ENCODE results near the gene PPP2R1B. TPM values are rescaled to one million over a fixed set of nuclear protein-coding genes. Genes with fewer than 3 reads are reported as not detected.

Gene PPP2R1B
- polyA plus RNA-seq, 3 donors: 18.0 to 30.6 (median 20.7) TPM

DNA sequence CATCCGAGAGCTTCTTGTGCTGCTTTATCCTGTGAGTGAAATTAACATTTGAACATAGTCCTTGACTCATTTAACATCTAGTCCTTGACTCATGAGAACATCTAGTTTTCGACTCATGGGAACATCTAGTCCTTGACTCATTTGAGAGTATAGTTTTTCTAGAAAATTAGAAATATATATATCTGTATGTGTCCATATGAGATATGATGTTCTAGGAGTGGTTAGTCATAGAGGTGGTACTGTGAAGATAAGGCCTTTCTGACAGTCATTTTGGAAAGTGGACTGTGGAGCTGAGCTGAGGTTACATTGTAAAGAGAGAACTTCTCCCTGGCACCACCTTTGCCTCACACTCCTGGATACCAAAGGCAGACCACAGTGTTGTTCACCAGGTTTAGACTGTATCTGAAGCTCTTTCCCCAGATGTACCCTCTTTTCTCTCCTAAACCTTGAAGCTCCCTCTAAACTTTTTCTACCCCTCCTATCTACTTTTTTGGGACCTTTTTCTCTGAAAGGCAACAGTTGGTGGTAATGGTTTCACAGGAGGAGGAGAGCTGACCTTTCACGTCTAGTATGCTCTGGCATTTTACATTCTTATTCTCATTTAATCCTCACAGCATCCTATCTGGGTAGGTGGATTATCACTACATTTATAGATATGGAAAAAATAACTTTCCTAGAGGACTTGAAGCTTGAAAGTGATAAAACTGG lies 67.2 kb downstream of the PPP2R1B start:
- no peak for DNase-seq

DNA sequence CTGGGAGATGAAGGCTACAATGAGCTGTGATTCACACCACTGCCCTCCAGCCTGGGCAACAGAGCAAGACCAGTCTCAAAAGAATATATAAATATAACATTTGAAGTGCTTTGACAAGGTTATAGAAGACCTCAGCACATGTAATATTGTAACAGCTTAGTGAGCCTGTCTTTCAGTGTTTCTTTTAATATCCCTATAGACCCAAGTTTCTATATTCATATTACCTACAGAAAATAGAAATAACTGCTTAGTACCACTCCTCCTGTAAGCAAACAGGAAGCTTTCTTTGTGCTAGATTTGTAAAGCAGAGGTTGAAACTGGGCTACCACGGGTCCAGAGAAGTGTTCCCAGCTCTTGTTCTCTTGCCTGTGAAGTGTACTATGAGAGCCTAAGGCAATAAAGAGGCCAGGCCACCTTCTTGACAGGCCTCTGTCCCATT lies 68.2 kb downstream of the PPP2R1B start:
- DNase-seq: no peak

DNA sequence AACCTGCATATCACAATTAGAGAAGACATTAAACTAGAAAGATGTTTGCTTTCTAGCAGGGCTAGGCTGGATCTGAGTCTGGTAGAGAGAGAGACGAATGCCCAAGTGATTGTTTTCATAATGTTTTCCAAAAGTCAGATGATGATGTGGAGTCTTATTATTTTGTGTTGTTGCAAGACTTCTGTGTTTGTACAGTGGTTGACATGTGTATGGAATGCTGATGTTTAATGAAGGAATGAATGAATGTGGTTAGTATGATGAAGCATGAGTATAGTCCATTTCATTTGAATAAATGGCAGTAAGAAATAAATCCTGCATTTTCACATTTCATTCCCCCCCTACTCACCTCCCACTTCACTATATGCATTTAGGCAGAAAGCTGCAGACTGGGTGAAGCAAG lies 69.6 kb downstream of the PPP2R1B start:
- DNase-seq: no peak

GRCh38 chr11:111694851-111695250 lies 71.3 kb downstream of the PPP2R1B start:
- peak; percentile 66 for DNase-seq

GRCh38 chr11:111693224-111693937 lies 72.8 kb downstream of the PPP2R1B start:
- no peak for DNase-seq

DNA sequence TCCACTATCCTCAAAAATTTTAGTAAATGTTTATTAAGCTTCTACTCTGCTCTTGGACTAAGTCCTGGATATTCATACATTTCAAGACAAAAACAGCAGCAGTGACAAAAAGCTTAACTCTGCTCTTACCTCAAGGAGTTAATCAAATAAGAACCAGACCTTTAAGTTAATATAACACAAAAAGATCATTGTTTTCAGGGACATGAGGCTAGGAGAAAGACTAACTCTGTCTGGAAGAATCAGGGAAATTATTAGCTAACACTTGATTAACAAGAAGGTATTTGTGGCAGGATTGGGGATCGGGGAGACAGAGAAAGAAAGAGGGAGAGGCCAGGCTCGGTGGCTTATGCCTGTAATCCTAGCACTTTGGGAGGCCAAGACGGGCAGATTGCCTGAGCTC lies 74.4 kb downstream of the PPP2R1B start:
- DNase-seq: no peak

- DNase-seq: no peak
Observed at GRCh38 chr11:111691176-111691575, 75.0 kb downstream of the PPP2R1B start.

DNA sequence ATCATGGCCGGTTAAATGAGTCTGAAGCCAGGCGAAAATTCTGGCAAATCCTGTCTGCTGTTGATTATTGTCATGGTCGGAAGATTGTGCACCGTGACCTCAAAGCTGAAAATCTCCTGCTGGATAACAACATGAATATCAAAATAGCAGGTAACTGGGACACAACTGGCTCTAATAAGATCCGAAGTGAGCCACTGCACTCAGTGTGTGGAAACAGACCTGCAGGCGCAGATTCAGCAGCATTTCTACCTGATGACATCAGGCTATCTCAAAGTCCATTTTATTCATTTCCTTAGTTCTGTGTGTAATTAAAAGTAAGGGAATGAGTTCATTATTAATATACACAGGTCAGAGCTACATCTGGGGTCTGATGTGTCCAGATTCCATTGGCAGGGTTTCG lies 78.2 kb downstream of the PPP2R1B start:
- DNase-seq: no peak

DNA sequence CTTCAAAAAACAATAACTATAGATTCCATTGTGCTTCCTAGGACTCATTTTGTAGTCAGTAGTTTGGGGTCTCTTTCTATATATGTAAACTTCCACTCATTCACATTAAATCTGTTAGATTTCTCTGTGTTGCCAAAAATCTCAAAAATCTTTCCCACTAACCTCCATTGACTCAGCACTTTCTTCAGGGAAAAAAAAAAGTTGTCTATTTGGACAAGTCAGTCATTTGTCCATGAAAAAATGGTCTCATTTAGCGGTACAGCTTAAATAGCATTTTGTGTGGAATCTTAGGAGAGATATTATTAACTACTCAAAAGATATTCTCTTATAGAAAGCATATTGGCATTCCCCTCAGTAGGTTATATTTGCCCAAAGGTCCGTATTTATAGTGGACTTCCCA lies 81.9 kb downstream of the PPP2R1B start:
- no peak for DNase-seq

GRCh38 chr11:111683806-111684205 lies 82.4 kb downstream of the PPP2R1B start:
- DNase-seq: no peak

DNA sequence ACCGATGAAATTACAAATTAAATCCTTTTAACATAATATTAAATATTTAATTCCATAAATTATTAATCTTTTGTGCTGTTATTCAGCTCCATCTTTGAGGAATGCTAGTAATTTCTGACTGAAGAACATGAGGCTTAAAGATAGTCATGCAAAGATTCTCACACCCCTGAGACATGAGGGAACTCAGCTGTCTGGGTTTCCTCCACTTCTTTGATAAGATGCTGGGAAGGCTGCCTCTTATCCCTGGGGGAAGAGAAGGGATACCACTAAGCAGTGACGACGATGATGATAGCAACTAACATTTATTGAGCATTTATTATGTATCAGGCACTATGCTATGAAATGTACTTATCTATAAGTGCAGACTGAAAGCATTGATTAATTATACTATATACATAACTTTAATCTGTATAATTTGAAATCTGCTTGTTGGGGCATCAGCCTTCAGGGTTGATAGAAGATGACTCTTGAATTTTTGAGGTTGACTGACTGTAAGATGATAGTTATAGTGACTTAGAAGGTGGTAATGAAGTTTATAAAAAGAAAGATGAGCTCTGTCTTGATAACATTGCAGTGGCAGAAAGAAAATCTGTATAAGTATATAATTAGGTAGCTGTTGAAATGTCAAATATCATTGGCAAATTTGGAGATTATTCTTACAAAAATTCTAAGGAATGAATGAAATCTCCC lies 85.6 kb downstream of the PPP2R1B start:
- DNase-seq: no peak

Other genes with a start within 250 kb of the PPP2R1B start
- gene LAYN, start 225.7 kb downstream of the PPP2R1B start, polyA plus RNA-seq (ENCODE audit: insufficient read length in 3 of 3): 1 to 10 TPM; 6.4 to 7.6 (median 7.1) TPM
- gene SIK2, start 163.9 kb downstream of the PPP2R1B start, polyA plus RNA-seq (ENCODE audit: insufficient read length in 3 of 3): 10 to 100 TPM; 20.0 to 24.7 (median 23.9) TPM
- 10 to 100 TPM; 41.8 to 50.8 (median 46.3) TPM for gene ALG9, start 105.2 kb upstream of the PPP2R1B start, polyA plus RNA-seq (ENCODE audit: insufficient read length in 3 of 3)
- 1 to 10 TPM; 4.8 to 6.0 (median 5.8) TPM for gene FDXACB1, start 112.8 kb upstream of the PPP2R1B start, polyA plus RNA-seq (ENCODE audit: insufficient read length in 3 of 3)
- 10 to 100 TPM; 41.1 to 48.6 (median 43.5) TPM for gene CFAP68, start 113.2 kb upstream of the PPP2R1B start, polyA plus RNA-seq (ENCODE audit: insufficient read length in 3 of 3)
- gene CRYAB, start 145.4 kb upstream of the PPP2R1B start, polyA plus RNA-seq (ENCODE audit: insufficient read length in 3 of 3): 10 to 100 TPM; 48.6 to 75.2 (median 50.1) TPM
- gene HSPB2, start 146.3 kb upstream of the PPP2R1B start, polyA plus RNA-seq (ENCODE audit: insufficient read length in 3 of 3): 1 to 10 TPM; 1.9 to 3.3 (median 2.3) TPM
- 10 to 100 TPM; 10.9 to 11.4 (median 10.9) TPM for gene C11orf52, start 152.5 kb upstream of the PPP2R1B start, polyA plus RNA-seq (ENCODE audit: insufficient read length in 3 of 3)
- 10 to 100 TPM; 16.9 to 20.9 (median 20.0) TPM for gene DIXDC1, start 171.0 kb upstream of the PPP2R1B start, polyA plus RNA-seq (ENCODE audit: insufficient read length in 3 of 3)

Measured in renal pelvis (tissue), 4 donors.